IMR-90 (cell line): Measurements from ENCODE around the gene IL18RAP. TPM values are rescaled to one million over a fixed set of nuclear protein-coding genes. Genes with fewer than 3 reads are reported as not detected.

Experiments used
- ATAC-seq: fragments of 200-7000 bp; cut with Tn5 transposase; 2 replicates; pipeline ENCODE4 v1.9.1; 2020; ENCODE audit warnings: low read depth, mild to moderate bottlenecking, moderate library complexity
- BruUV-seq: library from RNA; stranded (reverse); fragments of 400-500 nt; replicated peaks from 2 replicates; lab custom pipeline; 2021; lab: Mats Ljungman, UMichigan
- CTCF ChIA-PET: fragments of 300-600 bp; formaldehyde crosslinking; extraction: SDS; loops from one replicate; lab custom pipeline; 2021; ENCODE audit warnings: antibody characterized with exemption; lab: Yijun Ruan, JAX
- POLR2A ChIA-PET: fragments of 300-600 bp; sonication (Branson Sonifier 250); formaldehyde crosslinking; loops from one replicate; lab custom pipeline; 2022; ENCODE audit warnings: antibody characterized with exemption; ENCODE audit not compliant: unreplicated experiment; lab: Charles Lee
- DNase-seq: peaks from one replicate; pipeline ENCODE4 v3.0.0; 2013
- H2AFZ ChIP-seq: replicated peaks from 2 replicates; pipeline ENCODE3; 2013; ENCODE audit warnings: low read length, mild to moderate bottlenecking; ENCODE audit not compliant: poor library complexity
- H2AK5ac ChIP-seq: 2 replicates; pipeline ENCODE4 v1.6.1; 2013; ENCODE audit warnings: low read depth, low read length, inconsistent platforms
- H2AK9ac ChIP-seq: replicated peaks from 2 replicates; pipeline ENCODE3; 2013; ENCODE audit warnings: mild to moderate bottlenecking, low read depth, low read length, moderate library complexity; ENCODE audit not compliant: poor library complexity
- H2BK120ac ChIP-seq: 2 replicates; pipeline ENCODE4 v1.6.1; 2013; ENCODE audit warnings: low read depth, low read length, inconsistent platforms
- H2BK15ac ChIP-seq: 3 replicates; pipeline ENCODE4 v1.6.1; 2013; ENCODE audit warnings: low read depth, low read length, inconsistent platforms
- H2BK20ac ChIP-seq: 2 replicates; pipeline ENCODE4 v1.6.1; 2013; ENCODE audit warnings: low read depth, mild to moderate bottlenecking, inconsistent platforms, low read length, moderate library complexity
- H2BK5ac ChIP-seq: 2 replicates; pipeline ENCODE4 v1.6.1; 2013; ENCODE audit warnings: mild to moderate bottlenecking, low read depth, low read length, inconsistent platforms; ENCODE audit not compliant: poor library complexity, severe bottlenecking
- H3K14ac ChIP-seq: replicated peaks from 2 replicates; pipeline ENCODE4 v1.6.1; 2013; ENCODE audit warnings: low read depth, low read length, inconsistent platforms
- H3K18ac ChIP-seq: 2 replicates; pipeline ENCODE4 v1.6.1; 2013; ENCODE audit warnings: low read depth, low read length, control low read depth
- H3K23ac ChIP-seq: 2 replicates; pipeline ENCODE4 v1.6.1; 2013; ENCODE audit warnings: low read depth, low read length, inconsistent platforms
- H3K27ac ChIP-seq: 2 replicates; pipeline ENCODE4 v1.5.1; 2013; ENCODE audit warnings: mild to moderate bottlenecking, control low read depth, low read length; ENCODE audit not compliant: insufficient read depth
- H3K27me3 ChIP-seq: 2 replicates; pipeline ENCODE4 v1.6.1; 2013; ENCODE audit warnings: low read length; ENCODE audit not compliant: control insufficient read depth, insufficient read depth
- H3K36me3 ChIP-seq: 2 replicates; pipeline ENCODE4 v1.6.1; 2013; ENCODE audit warnings: low read length, mixed read lengths; ENCODE audit not compliant: control insufficient read depth, insufficient read depth
- H3K4ac ChIP-seq: 2 replicates; pipeline ENCODE4 v1.6.1; 2013; ENCODE audit warnings: low read depth, low read length, inconsistent platforms
- H3K4me1 ChIP-seq: 2 replicates; pipeline ENCODE4 v1.6.1; 2013; ENCODE audit warnings: low read length, mixed read lengths; ENCODE audit not compliant: control insufficient read depth, insufficient read depth
- H3K4me2 ChIP-seq: 2 replicates; pipeline ENCODE4 v1.6.1; 2013; ENCODE audit warnings: low read depth, mild to moderate bottlenecking, control low read depth, low read length, moderate library complexity
- H3K4me3 ChIP-seq: 2 replicates; pipeline ENCODE4 v1.5.1; 2013; ENCODE audit warnings: low read depth, mild to moderate bottlenecking, control low read depth, low read length, moderate library complexity; ENCODE audit not compliant: insufficient read depth
- H3K56ac ChIP-seq: 2 replicates; pipeline ENCODE4 v1.6.1; 2013; ENCODE audit warnings: low read length, inconsistent platforms; ENCODE audit not compliant: insufficient read depth; ENCODE audit errors: extremely low read depth
- H3K79me1 ChIP-seq, 2 experiments: 2 replicates each; pipeline ENCODE4 v1.6.1; 2013; ENCODE audit warnings: low read length in 2 of 2, inconsistent platforms in 1 of 2, low read depth in 1 of 2
- H3K9ac ChIP-seq: 2 replicates; pipeline ENCODE4 v1.6.1; 2013; ENCODE audit warnings: low read depth, low read length, control low read depth
- H3K9me1 ChIP-seq: 2 replicates; pipeline ENCODE4 v1.6.1; 2013; ENCODE audit warnings: low read length, inconsistent platforms; ENCODE audit not compliant: insufficient read depth
- H3K9me3 ChIP-seq: 2 replicates; pipeline ENCODE4 v1.6.1; 2013; ENCODE audit warnings: low read length; ENCODE audit not compliant: control insufficient read depth, insufficient read depth
- H4K20me1 ChIP-seq: 2 replicates; pipeline ENCODE4 v1.6.1; 2013; ENCODE audit warnings: low read length, inconsistent platforms; ENCODE audit not compliant: insufficient read depth
- H4K5ac ChIP-seq: 2 replicates; pipeline ENCODE4 v1.6.1; 2013; ENCODE audit warnings: mild to moderate bottlenecking, low read depth, low read length, control low read depth
- H4K8ac ChIP-seq, 2 experiments: 2 replicates each; pipeline ENCODE4 v1.6.1; 2013; ENCODE audit warnings: low read depth in 2 of 2, low read length in 2 of 2, control low read depth in 1 of 2, inconsistent platforms in 1 of 2
- H4K91ac ChIP-seq: 2 replicates; pipeline ENCODE4 v1.6.1; 2013; ENCODE audit warnings: low read depth, low read length, inconsistent platforms; ENCODE audit not compliant: insufficient read depth
- BHLHE40 ChIP-seq: fragments of 150-350 bp; IDR thresholded peaks from 2 replicates; pipeline ENCODE4 v1.6.1; 2016; ENCODE audit warnings: mild to moderate bottlenecking, low read depth, low read length
- CEBPB ChIP-seq: IDR thresholded peaks from 2 replicates; pipeline ENCODE4 v1.6.1; 2012; ENCODE audit warnings: low read depth, low read length, improper control_type of control experiment
- CHD1 ChIP-seq: IDR thresholded peaks from 2 replicates; pipeline ENCODE4 v1.6.1; 2012; ENCODE audit warnings: low read depth, low read length, improper control_type of control experiment
- CTCF ChIP-seq: conservative IDR thresholded peaks from 2 replicates; pipeline ENCODE4 v1.5.1; 2012; ENCODE audit warnings: mild to moderate bottlenecking, low read depth, low read length, improper control_type of control experiment
- ELK1 ChIP-seq: fragments of 150-350 bp; IDR thresholded peaks from 2 replicates; pipeline ENCODE4 v1.6.1; 2016; ENCODE audit warnings: low read depth, mild to moderate bottlenecking, low read length, moderate library complexity, borderline replicate concordance
- FOS ChIP-seq: fragments of 150-350 bp; IDR thresholded peaks from 2 replicates; pipeline ENCODE4 v1.6.1; 2016; ENCODE audit warnings: low read depth, low read length
- MAFK ChIP-seq: IDR thresholded peaks from 2 replicates; pipeline ENCODE4 v1.6.1; 2012; ENCODE audit warnings: low read depth, low read length, improper control_type of control experiment
- MAZ ChIP-seq: IDR thresholded peaks from 2 replicates; pipeline ENCODE4 v1.6.1; 2012; ENCODE audit warnings: low read depth, mild to moderate bottlenecking, low read length, improper control_type of control experiment, moderate library complexity, borderline replicate concordance
- MXI1 ChIP-seq: IDR thresholded peaks from 2 replicates; pipeline ENCODE4 v1.6.1; 2012; ENCODE audit warnings: low read depth, mild to moderate bottlenecking, low read length, moderate library complexity, borderline replicate concordance
- NFE2L2 ChIP-seq: fragments of 150-350 bp; IDR thresholded peaks from 2 replicates; pipeline ENCODE4 v1.6.1; 2016; ENCODE audit warnings: low read depth, mild to moderate bottlenecking, low read length
- POLR2A ChIP-seq: IDR thresholded peaks from 2 replicates; pipeline ENCODE4 v1.6.1; 2012; ENCODE audit warnings: mild to moderate bottlenecking, low read depth, low read length
- RAD21 ChIP-seq: IDR thresholded peaks from 2 replicates; pipeline ENCODE4 v1.6.1; 2012; ENCODE audit warnings: low read length, improper control_type of control experiment
- RFX5 ChIP-seq: IDR thresholded peaks from 2 replicates; pipeline ENCODE4 v1.8.0; 2012; ENCODE audit warnings: low read depth, mild to moderate bottlenecking, low read length, moderate library complexity
- SMC3 ChIP-seq: fragments of 150-350 bp; IDR thresholded peaks from 2 replicates; pipeline ENCODE4 v1.6.1; 2016; ENCODE audit warnings: low read depth, mild to moderate bottlenecking, antibody characterized with exemption, low read length, moderate library complexity
- USF2 ChIP-seq: fragments of 150-350 bp; IDR thresholded peaks from 2 replicates; pipeline ENCODE4 v1.6.1; 2017; ENCODE audit warnings: mild to moderate bottlenecking, antibody characterized with exemption, low read length, low read depth
- WGBS, 2 experiments: methylation state at CpG; one replicate each; pipeline versions ENCODE4 v1.1.5 to v1.1.7; 2013; ENCODE audit warnings: missing lambda C conversion rate in 2 of 2; ENCODE audit not compliant: insufficient read length in 1 of 2; ENCODE audit errors: extremely low coverage in 2 of 2; 5-methylcytosine and 5-hydroxymethylcytosine counted together
- dilution Hi-C: fragments of 300-500 bp; cut with HindIII; formaldehyde crosslinking; loops from one replicate; pipeline ENCODE4 v1.14.3; 2018; ENCODE audit warnings: low sequenced_read_pairs; ENCODE audit not compliant: unreplicated experiment
- in situ Hi-C: fragments of 300-500 bp; cut with MboI; formaldehyde crosslinking; loops from 3 replicates; pipeline ENCODE4 v1.14.3; 2019; ENCODE audit warnings: low sequenced_read_pairs, inconsistent platforms, mixed read lengths
- intact Hi-C: fragments of 100-400 bp; cut with micrococcal nuclease; formaldehyde crosslinking; loops from 2 replicates; pipeline ENCODE4 v1.10.0; 2022
- polyA plus RNA-seq, 3 experiments: library from polyadenylated mRNA; depleted of rRNA; stranded (reverse); fragments of >200 nt; gene quantifications; 2 replicates each; pipeline ENCODE4 v1.2.3, GENCODE V29; 2012; ENCODE audit warnings: low replicate concordance in 1 of 3
- total RNA-seq: library from RNA; depleted of rRNA; stranded (reverse); fragments of >200 nt; gene quantifications from 2 replicates; pipeline ENCODE4 v1.2.3, GENCODE V29; 2012

Gene IL18RAP
- total and polyA plus RNA-seq, 2 of the 4 experiments (the other 2 are of a cell fraction), result not detected

- POLR2A ChIA-PET, result interaction anchor here (0.6 kb wide), 1 partner anchor 13 kb away, joined by 4 read pairs; no protein-coding TSS in a partner anchor
- dilution Hi-C loops, result no loop called here
- H2AFZ ChIP-seq, result no peak overlapping the region
- TF ChIP-seq USF2 (no peak), MAZ (no peak), CHD1 (no peak), CTCF (no peak), RAD21 (no peak), SMC3 (no peak), MAFK (no peak), BHLHE40 (no peak), POLR2A (no peak), FOS (no peak), MXI1 (no peak), CEBPB (no peak), NFE2L2 (no peak), ELK1 (no peak), RFX5 (no peak)
Measured at GRCh38 chr2:102421890-102422759, 835 bp upstream of the IL18RAP start.

More at GRCh38 chr2:102421890-102422759, 835 bp upstream of the IL18RAP start:
- no TSS peak for BruUV-seq
- Histone ChIP-seq H4K91ac (no peak overlapping the region), H3K56ac (no peak overlapping the region), H2AK5ac (no peak overlapping the region), H4K8ac (no peak overlapping the region), H3K4me1 (no peaks in the 10 kb centered on the region), H4K5ac (no peak overlapping the region), H3K9me1 (no peaks in the 10 kb centered on the region), H3K14ac (no peak overlapping the region), H4K20me1 (no peaks in the 10 kb centered on the region), H3K27ac (no peak overlapping the region), H3K79me1 (no peaks in the 10 kb centered on the region), H3K9me3 (no peaks in the 10 kb centered on the region), H2BK120ac (no peak overlapping the region), H3K23ac (no peak overlapping the region), H3K4me2 (no peak overlapping the region), H3K9ac (no peak overlapping the region), H3K18ac (no peak overlapping the region), H3K4ac (no peak overlapping the region), H2BK15ac (no peak overlapping the region), H3K27me3 (peaks cover 24% of the 10 kb centered on the region), H3K4me3 (no peak overlapping the region), H2BK5ac (no peak overlapping the region), H2AK9ac (no peak overlapping the region), H2BK20ac (no peak overlapping the region), H3K36me3 (no peaks in the 10 kb centered on the region)
- CTCF ChIA-PET, result interaction anchor here (1.1 kb wide), 1 partner anchor 21 kb away, joined by 3 read pairs; no protein-coding TSS in a partner anchor
- DNase-seq (no peak), ATAC-seq (no peak)
- in situ Hi-C loops (no loop called here), intact Hi-C loops (no loop called here)
- WGBS, 2 experiments, result 72% methylated on average over 4 of the region's 5 CpGs; no CpG with 5 or more reads in 1 of the 2 experiments
